Muscle of leg (tissue), 11 donors: ENCODE data around the gene PITPNC1. TPM values are rescaled to one million over a fixed set of nuclear protein-coding genes. Genes with fewer than 3 reads are reported as not detected.

Source experiments
- DNase-seq: peaks from one replicate; pipeline ENCODE4 v3.0.0; 2013
- H3K27ac ChIP-seq: one replicate; pipeline ENCODE4 v1.5.1; 2013; ENCODE audit warnings: mild to moderate bottlenecking, low read length, control low read depth
- H3K27me3 ChIP-seq: one replicate; pipeline ENCODE4 v1.6.1; 2013; ENCODE audit warnings: low read length; ENCODE audit not compliant: control insufficient read depth, insufficient read depth
- H3K36me3 ChIP-seq: one replicate; pipeline ENCODE4 v1.6.1; 2013; ENCODE audit warnings: low read length; ENCODE audit not compliant: control insufficient read depth, insufficient read depth
- H3K4me1 ChIP-seq: one replicate; pipeline ENCODE4 v1.6.1; 2013; ENCODE audit warnings: low read length; ENCODE audit not compliant: control insufficient read depth, insufficient read depth
- H3K4me3 ChIP-seq: one replicate; pipeline ENCODE4 v1.5.1; 2013; ENCODE audit warnings: low read length, control low read depth
- H3K9me3 ChIP-seq: replicated peaks from 2 replicates; pipeline ENCODE4 v1.6.1; 2013; ENCODE audit warnings: low read depth, low read length; ENCODE audit not compliant: control insufficient read depth
- WGBS: methylation state at CpG from one replicate; pipeline ENCODE4 v1.1.5; 2013; ENCODE audit warnings: missing lambda C conversion rate; ENCODE audit not compliant: insufficient coverage; 5-methylcytosine and 5-hydroxymethylcytosine counted together
- polyA plus RNA-seq, 8 donors: library from polyadenylated mRNA; unstranded; fragments of 120-200 nt; gene quantifications; one replicate each; pipeline versions ENCODE4 v1.2.1 to v1.2.3, GENCODE V29; 2013; ENCODE audit warnings: inconsistent platforms in 1 of 8, low replicate concordance in 1 of 8; ENCODE audit not compliant: insufficient read length in 8 of 8, insufficient read depth in 1 of 8
- total RNA-seq: library from RNA; stranded (reverse); fragments of 120-200 nt; gene quantifications from one replicate; pipeline ENCODE4 v1.2.4, GENCODE V29; 2013

The PITPNC1 gene
- total and polyA plus RNA-seq, 9 donors, result 8.6 to 11.9 (median 10.0) TPM

- no peaks in the 10 kb centered on the region for H3K9me3 ChIP-seq
- H3K27me3 ChIP-seq, result no peaks in the 10 kb centered on the region
- H3K4me3 ChIP-seq, result no peak overlapping the region
- no peaks in the 10 kb centered on the region for H3K4me1 ChIP-seq
- no peak overlapping the region for H3K27ac ChIP-seq
- peaks cover 47% of the 10 kb centered on the region for H3K36me3 ChIP-seq
- no peak for DNase-seq
- WGBS, result no CpG with 5 or more reads among the region's 1 CpG
Observed at GRCh38 chr17:67349420-67349819, 27.7 kb upstream of the PITPNC1 start.

- WGBS, result 84% methylated on average over 10 of the region's 10 CpGs
- no peak overlapping the region for H3K4me3 ChIP-seq
- no peak for DNase-seq
- H3K27me3 ChIP-seq, result no peaks in the 10 kb centered on the region
- no peaks in the 10 kb centered on the region for H3K4me1 ChIP-seq
- no peak overlapping the region for H3K27ac ChIP-seq
- H3K9me3 ChIP-seq, result no peaks in the 10 kb centered on the region
- H3K36me3 ChIP-seq, result peaks cover 41% of the 10 kb centered on the region
Observed at GRCh38 chr17:67353161-67353560, 23.9 kb upstream of the PITPNC1 start.

GRCh38 chr17:67353929-67354574 is 23.0 kb upstream of the PITPNC1 start:
- 93% methylated on average over 5 of the region's 8 CpGs for WGBS
- Histone ChIP-seq H3K4me3 (no peak overlapping the region), H3K27me3 (no peaks in the 10 kb centered on the region), H3K9me3 (no peaks in the 10 kb centered on the region), H3K27ac (no peak overlapping the region), H3K36me3 (peaks cover 36% of the 10 kb centered on the region), H3K4me1 (no peaks in the 10 kb centered on the region)
- no peak for DNase-seq

- DNase-seq, result no peak
- Histone ChIP-seq H3K27ac (no peak overlapping the region), H3K9me3 (no peaks in the 10 kb centered on the region), H3K4me3 (no peak overlapping the region), H3K36me3 (peaks cover 19% of the 10 kb centered on the region), H3K4me1 (no peaks in the 10 kb centered on the region), H3K27me3 (no peaks in the 10 kb centered on the region)
- no CpG with 5 or more reads among the region's 2 CpGs for WGBS
Observed at GRCh38 chr17:67358612-67359011, 18.5 kb upstream of the PITPNC1 start.

- Histone ChIP-seq H3K27ac (no peak overlapping the region), H3K9me3 (no peaks in the 10 kb centered on the region), H3K4me1 (peaks cover 5% of the 10 kb centered on the region), H3K36me3 (peaks cover 9% of the 10 kb centered on the region), H3K4me3 (no peak overlapping the region), H3K27me3 (no peaks in the 10 kb centered on the region)
- WGBS, result 50% methylated on average over 4 of the region's 8 CpGs
- DNase-seq, result no peak
Observed at GRCh38 chr17:67359960-67360791, 16.9 kb upstream of the PITPNC1 start.

GRCh38 chr17:67360880-67361279 is 16.2 kb upstream of the PITPNC1 start:
- Histone ChIP-seq H3K36me3 (peaks cover 8% of the 10 kb centered on the region), H3K27ac (no peak overlapping the region)

GRCh38 chr17:67362173-67362572 is 14.9 kb upstream of the PITPNC1 start:
- DNase-seq, result no peak
- Histone ChIP-seq H3K27me3 (no peaks in the 10 kb centered on the region), H3K36me3 (peaks cover 6% of the 10 kb centered on the region), H3K27ac (no peak overlapping the region), H3K4me3 (no peak overlapping the region), H3K4me1 (peaks cover 11% of the 10 kb centered on the region), H3K9me3 (no peaks in the 10 kb centered on the region)
- WGBS, result 92% methylated on average over 5 of the region's 9 CpGs

More at GRCh38 chr17:67360880-67361279, 16.2 kb upstream of the PITPNC1 start:
- Histone ChIP-seq H3K4me1 (peaks cover 8% of the 10 kb centered on the region), H3K27me3 (no peaks in the 10 kb centered on the region), H3K9me3 (no peaks in the 10 kb centered on the region), H3K4me3 (no peak overlapping the region)
- DNase-seq, result no peak
- WGBS, result no CpG with 5 or more reads among the region's 1 CpG

GRCh38 chr17:67364847-67365737 is 12.0 kb upstream of the PITPNC1 start:
- Histone ChIP-seq H3K36me3 (peaks cover 3% of the 10 kb centered on the region), H3K27ac (peak overlapping the region; percentile 90), H3K27me3 (no peaks in the 10 kb centered on the region), H3K4me1 (peaks cover 11% of the 10 kb centered on the region), H3K9me3 (no peaks in the 10 kb centered on the region), H3K4me3 (peak overlapping the region; percentile 93)
- 71% methylated on average over 18 of the region's 26 CpGs for WGBS
- DNase-seq, result no peak

- 0% methylated on average over 10 of the region's 11 CpGs for WGBS
- Histone ChIP-seq H3K9me3 (no peaks in the 10 kb centered on the region), H3K27me3 (no peaks in the 10 kb centered on the region), H3K4me3 (peak overlapping the region; percentile 93), H3K27ac (peak overlapping the region; percentile 90), H3K36me3 (no peaks in the 10 kb centered on the region), H3K4me1 (peaks cover 11% of the 10 kb centered on the region)
- peak; percentile 51 for DNase-seq
Observed at GRCh38 chr17:67365738-67366192, 11.3 kb upstream of the PITPNC1 start.
